Cardiac septum (tissue), 1 donor: ENCODE results near the gene GASK1A. TPM values are rescaled to one million over a fixed set of nuclear protein-coding genes. Genes with fewer than 3 reads are reported as not detected.

Experiments used
- DNase-seq: peaks from one replicate; pipeline ENCODE4 v3.0.0-alpha.2; 2020; ENCODE audit warnings: low spot score
- intact Hi-C: fragments of 100-400 bp; cut with DNase I; formaldehyde crosslinking; loops from one replicate; pipeline ENCODE4 v1.14.0; 2022
- total RNA-seq: library from RNA; stranded (reverse); fragmentation: NEBNext Ultra II Directional; extraction: Animal tissue kit (Norgen Biotek cat#: 25700); gene quantifications from one replicate; pipeline ENCODE4 v1.2.1, GENCODE V29; 2021
- donor health status: DM: no; HTN: no; CAD: no.

GASK1A gene
- total RNA-seq, 1 donor from 2014 or later: 0.16 TPM

DNA sequence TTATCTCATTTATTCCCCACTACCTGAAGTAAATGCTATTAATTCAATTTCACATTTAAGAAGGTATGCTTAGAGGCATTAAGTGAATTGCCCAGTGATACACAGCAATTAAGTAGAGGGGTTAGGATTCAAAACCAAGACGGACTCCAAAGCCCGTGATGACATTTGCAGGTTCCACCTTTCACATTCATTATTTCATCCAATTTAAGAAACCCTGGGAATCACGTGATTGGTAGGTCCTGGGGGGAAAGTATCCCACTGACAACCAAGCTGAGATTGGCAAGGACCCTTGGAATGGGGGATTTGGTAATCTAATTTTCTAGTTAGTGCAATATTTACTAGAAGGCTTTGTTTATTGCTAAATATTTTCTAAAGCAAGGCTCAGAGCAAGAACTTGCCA is 124.9 kb downstream of the GASK1A start:
- no peak for DNase-seq
- intact Hi-C loops: loop anchor here (10.0 kb wide), 1 partner anchor 181 kb away; the partner anchor contains the start of gene SNRK

DNA sequence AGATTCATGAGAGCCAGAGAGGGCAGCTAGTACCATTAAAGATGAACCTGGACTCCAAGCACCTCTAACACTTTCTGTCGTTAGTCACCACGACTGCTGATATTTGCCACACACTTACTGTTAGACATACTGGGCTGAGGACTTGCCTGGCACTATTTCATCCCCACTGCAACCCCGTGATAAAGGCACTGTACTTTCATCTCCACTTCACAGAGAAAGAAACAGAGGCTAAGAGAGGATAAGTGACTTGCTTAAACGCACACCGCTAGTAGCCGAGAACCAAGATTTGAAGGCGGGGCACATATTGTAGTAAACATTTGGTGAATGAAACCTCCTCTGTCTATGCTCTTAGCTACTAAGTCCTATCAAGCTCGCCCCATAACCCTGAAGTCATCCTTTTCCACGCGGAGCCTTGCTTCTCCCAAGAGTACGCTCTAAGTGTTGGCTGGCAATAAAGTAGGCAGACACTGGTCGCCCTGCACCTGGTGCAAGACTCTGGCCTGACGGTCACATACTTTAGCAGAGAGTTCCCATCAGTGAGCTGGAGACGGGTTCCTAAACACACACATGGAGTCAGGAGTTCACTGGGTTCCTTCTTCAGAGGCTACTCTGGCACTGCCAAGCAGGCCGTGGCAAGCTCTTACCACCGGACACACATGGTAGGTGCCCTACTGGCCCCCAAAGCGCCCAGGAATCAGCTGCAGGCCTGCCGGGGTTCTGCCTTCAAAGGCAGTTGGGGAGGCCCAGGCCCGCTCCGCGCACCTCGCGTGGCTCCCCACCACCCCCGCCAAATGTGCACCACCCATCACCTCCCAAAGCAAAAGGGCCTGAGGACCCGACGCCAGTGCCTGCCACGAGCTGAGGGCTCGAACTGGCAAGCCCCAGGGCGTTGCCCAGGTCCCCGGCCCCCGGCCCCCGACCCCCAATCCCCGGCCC is 125.8 kb downstream of the GASK1A start:
- no peak for DNase-seq
- intact Hi-C loops: loop anchor here (10.0 kb wide), 1 partner anchor 180 kb away; the partner anchor contains the start of gene SNRK

DNA sequence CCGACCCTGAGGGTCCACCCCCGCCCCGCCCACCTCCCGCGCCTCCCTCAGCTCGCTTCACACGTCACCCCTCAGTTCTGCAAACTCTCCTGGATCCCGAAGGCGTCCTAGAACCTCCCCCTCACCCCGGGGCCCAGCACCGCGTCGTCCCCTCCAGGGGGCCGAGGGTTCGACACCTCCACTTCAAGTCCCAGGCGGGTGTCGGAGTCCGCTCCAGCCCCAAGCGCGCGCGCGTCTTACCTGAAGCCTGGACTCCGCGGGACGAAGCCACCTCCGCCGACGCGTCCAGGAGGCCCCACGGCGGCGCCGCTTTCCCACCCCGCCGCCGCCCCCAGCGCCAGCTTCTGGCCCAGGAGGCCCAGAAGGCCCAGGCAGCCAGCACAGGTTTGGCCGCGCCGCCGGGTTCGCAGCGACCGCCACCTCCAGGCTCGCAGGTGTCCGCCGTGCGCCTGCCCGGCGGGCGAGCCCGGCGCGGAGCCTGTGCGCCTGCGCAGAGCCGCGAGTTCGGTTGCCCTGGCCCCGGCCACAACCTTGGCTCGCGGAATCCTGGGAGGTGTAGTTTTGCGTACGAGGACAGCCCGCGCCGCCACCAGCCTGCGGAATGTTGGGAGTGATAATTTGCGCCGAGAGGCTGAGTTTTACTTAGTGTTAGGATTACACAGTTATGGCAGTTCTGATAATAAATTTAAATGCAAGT is 126.6 kb downstream of the GASK1A start, which contains the start of gene POMGNT2:
POMGNT2 (minus strand) TSS at position 484 of the 697 bp plus-strand sequence. CDS start 24,648 bp downstream, outside the sequence.
- intact Hi-C loops: loop anchor here (10.0 kb wide), 1 partner anchor 179 kb away; the partner anchor contains the start of gene SNRK
- DNase-seq: peak; percentile 95

DNA sequence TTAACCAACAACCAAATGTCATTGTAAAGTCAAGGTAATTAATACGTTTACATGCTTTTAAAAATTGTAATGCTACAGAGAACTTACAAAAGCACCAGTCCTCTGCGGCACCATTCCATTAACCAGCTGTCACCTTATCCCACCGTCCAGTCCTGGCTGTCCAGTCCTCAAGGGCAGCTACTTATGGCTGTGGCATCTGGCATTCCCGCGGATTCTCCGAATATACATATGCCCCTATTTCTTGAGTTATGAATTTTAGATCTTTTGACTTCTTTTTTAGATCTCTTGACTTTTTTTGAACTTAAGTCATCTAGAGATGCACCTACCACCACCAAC is 127.2 kb downstream of the GASK1A start:
- no peak for DNase-seq
- intact Hi-C loops: loop anchor here (10.0 kb wide), 1 partner anchor 179 kb away; the partner anchor contains the start of gene SNRK

Other genes starting within 250 kb of the GASK1A start
- gene CCDC13, start 206.1 kb upstream of the GASK1A start, total RNA-seq: 1.1 TPM
- 266 TPM for gene HIGD1A, start 174.8 kb upstream of the GASK1A start, total RNA-seq
- gene ACKR2, start 169.9 kb upstream of the GASK1A start, total RNA-seq: 1.5 TPM
- not detected for gene CYP8B1, start 103.4 kb upstream of the GASK1A start, total RNA-seq
- 6.6 TPM for gene ZNF662, start 73.2 kb upstream of the GASK1A start, total RNA-seq
- 15.5 TPM for gene POMGNT2, start 126.8 kb downstream of the GASK1A start, total RNA-seq